ENCODE results near the gene TLR8.

GRCh38 chrX:12899506-12899905 is 6.9 kb upstream of the TLR8 start:
- TF ChIP-seq CTCF (IDR thresholded peaks at IDR 0.05) (no peak), POLR2A (IDR thresholded peaks at IDR 0.05) (no peak)

Measured in heart left ventricle (tissue), 13 donors.